ENCODE results near the gene SMYD3. TPM values are rescaled to one million over a fixed set of nuclear protein-coding genes. Genes with fewer than 3 reads are reported as not detected.
A peak's percentile ranks its signal among the peaks of the same experiment; 100 is the strongest.

The SMYD3 gene
- total and polyA plus RNA-seq, 10 of the 15 experiments (the other 5 are each of a cell fraction or from before 2014, with no cell fraction given): 18.3 to 54.0 (median 24.8) TPM

- Histone ChIP-seq H3K4me2 (ENCODE audit: control insufficient read depth, insufficient read depth) (peak overlapping the region; percentile 38; the same call in 1 of the 2 replicates), H3K79me2 (ENCODE audit: control insufficient read depth, insufficient read depth, low read length) (no peaks in the 10 kb centered on the region), H3K27me3 (replicated peaks in 1 of 2; ENCODE audit: control insufficient read depth in 2 of 2, insufficient read depth in 2 of 2, low read length in 1 of 2) (no peaks in the 10 kb centered on the region), H3K36me3 (ENCODE audit: control insufficient read depth in 2 of 2, insufficient read depth in 2 of 2, low read length in 1 of 2) (no peaks in the 10 kb centered on the region), H2AFZ (ENCODE audit: control insufficient read depth, low read depth, low read length) (no peak overlapping the region), H3K4me1 (ENCODE audit: control insufficient read depth, insufficient read depth, low read length) (no peaks in the 10 kb centered on the region), H3K9ac (ENCODE audit: control insufficient read depth, insufficient read depth, low read length) (no peak overlapping the region), H4K20me1 (ENCODE audit: control insufficient read depth, insufficient read depth) (no peaks in the 10 kb centered on the region), H3K9me3 (replicated peaks; ENCODE audit: control insufficient read depth, insufficient read depth, low read length) (peaks cover 20% of the 10 kb centered on the region; the same call in 2 of the 3 replicates), H3K4me3 (peak overlapping the region; percentile 8; the same call in 1 of the 2 replicates), H3K27ac (ENCODE audit: control insufficient read depth, insufficient read depth) (no peak overlapping the region)
- ChIA-PET CTCF (interaction anchor here (1.5 kb wide), 1 partner anchor 11 kb away, joined by 3 read pairs; no protein-coding TSS in a partner anchor), RAD21 (ENCODE audit: unreplicated experiment) (no interaction called here), SMC1A (ENCODE audit: uncharacterized antibody, unreplicated experiment) (no interaction called here), POLR2A (interaction anchor here (0.6 kb wide), 1 partner anchor 37 kb away, joined by 3 read pairs; no protein-coding TSS in a partner anchor)
- intact Hi-C loops (cut with micrococcal nuclease; ENCODE audit: unreplicated experiment) (no loop called here), in situ Hi-C loops (cut with MboI) (no loop called here)
- DNase-seq (ENCODE audit: low read depth, low spot score) (no peak), FAIRE-seq (no peak), ATAC-seq (peak; percentile 38; the same call in 2 of the 3 replicates)
- BruUV-seq (replicated peaks): no TSS peak
- 78% methylated on average over 7 of the region's 7 CpGs for WGBS (ENCODE audit: insufficient coverage, insufficient replicate concordance, low lambda C conversion rate, missing lambda C conversion rate)
- no peak for TF ChIP-seq PRDM15 (CRISPR knock-in tag; IDR thresholded peaks at IDR 0.05)
Observed at GRCh38 chr1:246513619-246514343, 6.7 kb upstream of the SMYD3 start.

GRCh38 chr1:246513041-246513440 is 6.0 kb upstream of the SMYD3 start:
- H3K9ac ChIP-seq (ENCODE audit: control insufficient read depth, insufficient read depth, low read length): no peak overlapping the region
- H3K27me3 ChIP-seq (replicated peaks in 1 of 2; ENCODE audit: control insufficient read depth in 2 of 2, insufficient read depth in 2 of 2, low read length in 1 of 2): no peaks in the 10 kb centered on the region
- ChIA-PET SMC1A (ENCODE audit: uncharacterized antibody, unreplicated experiment) (no interaction called here), CTCF (no interaction called here), RAD21 (ENCODE audit: unreplicated experiment) (no interaction called here), POLR2A (no interaction called here)
- no peak for DNase-seq (ENCODE audit: low read depth, low spot score)
- intact Hi-C loops (cut with micrococcal nuclease; ENCODE audit: unreplicated experiment) (no loop called here), in situ Hi-C loops (cut with MboI) (no loop called here)
- H3K27ac ChIP-seq (ENCODE audit: control insufficient read depth, insufficient read depth): no peak overlapping the region
- no peaks in the 10 kb centered on the region for H4K20me1 ChIP-seq (ENCODE audit: control insufficient read depth, insufficient read depth)
- H3K4me3 ChIP-seq: no peak overlapping the region
- H2AFZ ChIP-seq (ENCODE audit: control insufficient read depth, low read depth, low read length): no peak overlapping the region
- no peaks in the 10 kb centered on the region for H3K79me2 ChIP-seq (ENCODE audit: control insufficient read depth, insufficient read depth, low read length)
- H3K9me3 ChIP-seq (replicated peaks; ENCODE audit: control insufficient read depth, insufficient read depth, low read length): peaks cover 20% of the 10 kb centered on the region; the same call in 2 of the 3 replicates
- no peak overlapping the region for H3K4me2 ChIP-seq (ENCODE audit: control insufficient read depth, insufficient read depth)
- no peak for ATAC-seq
- no peak for FAIRE-seq
- BruUV-seq (replicated peaks): no TSS peak
- WGBS (ENCODE audit: insufficient coverage, insufficient replicate concordance, low lambda C conversion rate, missing lambda C conversion rate): 64% methylated on average over 3 of the region's 5 CpGs
- no peaks in the 10 kb centered on the region for H3K4me1 ChIP-seq (ENCODE audit: control insufficient read depth, insufficient read depth, low read length)
- no peaks in the 10 kb centered on the region for H3K36me3 ChIP-seq (ENCODE audit: control insufficient read depth in 2 of 2, insufficient read depth in 2 of 2, low read length in 1 of 2)
- no peak for TF ChIP-seq PAX5 (IDR thresholded peaks at IDR 0.05; ENCODE audit: borderline replicate concordance, low read depth, low read length)
- no peak for TF ChIP-seq IRF4 (IDR thresholded peaks at IDR 0.05; ENCODE audit: low read depth, low read length)
